Mononuclear cell (primary cell): Measurements from ENCODE around the gene PGBD5. TPM values are rescaled to one million over a fixed set of nuclear protein-coding genes. Genes with fewer than 3 reads are reported as not detected.

ENCODE experiments used
- H3K27me3 ChIP-seq: 2 replicates; pipeline ENCODE4 v1.6.0; 2011; ENCODE audit warnings: low read length, control low read depth; ENCODE audit not compliant: insufficient read depth
- H3K4me1 ChIP-seq: 2 replicates; pipeline ENCODE4 v1.5.1; 2011; ENCODE audit warnings: mild to moderate bottlenecking, low read length, control low read depth; ENCODE audit not compliant: insufficient read depth
- H3K4me3 ChIP-seq: 2 replicates; pipeline ENCODE4 v1.5.1; 2011; ENCODE audit warnings: mild to moderate bottlenecking, low read length, moderate library complexity
- H3K9me3 ChIP-seq: 2 replicates; pipeline ENCODE4 v1.5.1; 2011; ENCODE audit warnings: low read depth, mild to moderate bottlenecking, control low read depth, low read length
- total RNA-seq: library from RNA; depleted of rRNA; stranded (reverse); fragments of >200 nt; gene quantifications from one replicate; pipeline ENCODE4 v1.2.3, GENCODE V29; 2012

Gene PGBD5
- total RNA-seq, 1 donor: under 0.01 TPM

GRCh38 chr1:230342699-230343098 is 83.4 kb downstream of the PGBD5 start:
- Histone ChIP-seq H3K4me3 (no peak overlapping the region), H3K27me3 (no peaks in the 10 kb centered on the region), H3K4me1 (no peaks in the 10 kb centered on the region), H3K9me3 (no peaks in the 10 kb centered on the region)

DNA sequence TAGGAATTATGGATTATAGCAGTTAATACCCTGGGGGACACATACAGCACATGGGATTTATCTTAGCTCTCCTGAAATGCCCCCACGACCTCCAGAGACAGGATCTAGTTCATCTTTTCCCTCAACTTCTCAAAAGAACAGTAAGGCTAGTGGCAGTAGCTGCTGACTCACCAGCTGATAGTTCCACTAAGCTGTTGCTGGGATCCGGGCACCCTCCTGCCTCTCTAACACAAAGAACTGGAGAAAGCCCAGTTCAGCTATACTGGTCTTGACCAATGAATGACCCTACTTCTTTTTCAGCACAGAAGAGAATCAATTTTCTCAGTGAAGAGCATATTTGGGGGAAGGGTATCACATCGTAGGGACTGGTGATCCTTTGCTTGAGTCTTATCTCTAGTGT is 84.1 kb downstream of the PGBD5 start:
- no peaks in the 10 kb centered on the region for H3K27me3 ChIP-seq
- H3K9me3 ChIP-seq: no peaks in the 10 kb centered on the region
- H3K4me3 ChIP-seq: no peak overlapping the region
- no peaks in the 10 kb centered on the region for H3K4me1 ChIP-seq

DNA sequence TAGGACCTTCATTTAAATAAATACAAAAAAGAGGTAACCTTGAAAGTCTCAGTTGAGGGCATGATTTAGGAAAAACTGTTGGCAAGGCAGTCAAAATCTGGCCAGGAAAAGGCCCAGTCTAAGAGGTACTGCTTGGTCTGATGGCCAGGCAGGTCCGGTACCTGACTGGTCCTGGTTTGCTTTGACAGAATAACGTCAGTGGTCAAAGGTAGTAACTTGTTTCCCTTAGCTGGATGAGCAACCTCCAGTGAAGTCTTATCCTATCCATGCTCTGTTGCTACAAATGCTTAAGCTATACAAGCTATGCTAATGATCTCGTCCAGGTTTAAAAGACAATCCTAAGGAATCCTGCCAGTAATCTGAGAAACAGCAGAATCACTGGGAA is 85.0 kb downstream of the PGBD5 start:
- Histone ChIP-seq H3K27me3 (no peaks in the 10 kb centered on the region), H3K4me3 (no peak overlapping the region), H3K4me1 (no peaks in the 10 kb centered on the region), H3K9me3 (no peaks in the 10 kb centered on the region)

GRCh38 chr1:230340526-230341161 is 85.5 kb downstream of the PGBD5 start:
- H3K27me3 ChIP-seq: no peaks in the 10 kb centered on the region

GRCh38 chr1:230339033-230339432 is 87.1 kb downstream of the PGBD5 start:
- Histone ChIP-seq H3K27me3 (no peaks in the 10 kb centered on the region), H3K4me1 (no peaks in the 10 kb centered on the region), H3K9me3 (no peaks in the 10 kb centered on the region), H3K4me3 (no peak overlapping the region)

More at GRCh38 chr1:230340526-230341161, 85.5 kb downstream of the PGBD5 start:
- H3K9me3 ChIP-seq: no peaks in the 10 kb centered on the region
- H3K4me1 ChIP-seq: no peaks in the 10 kb centered on the region
- no peak overlapping the region for H3K4me3 ChIP-seq

DNA sequence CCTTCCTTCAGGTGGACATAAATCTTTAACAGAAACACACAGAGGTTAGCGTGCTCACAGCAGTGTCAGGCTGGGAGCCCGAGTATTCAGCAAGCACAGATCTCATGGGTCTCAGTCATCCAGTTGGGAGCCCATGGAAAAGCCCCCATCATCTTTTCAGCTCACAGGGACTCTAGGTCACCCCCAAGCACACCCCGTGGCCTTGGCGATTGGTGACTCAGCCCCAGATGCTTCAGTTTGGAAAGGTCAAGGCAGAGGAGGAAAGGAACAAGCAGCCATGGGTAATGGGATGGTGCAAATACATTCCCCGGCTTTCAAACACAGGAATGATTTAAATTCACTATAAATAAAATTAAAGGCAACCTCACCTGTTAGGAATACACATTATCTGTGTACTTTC is 88.9 kb downstream of the PGBD5 start:
- no peaks in the 10 kb centered on the region for H3K4me1 ChIP-seq
- H3K4me3 ChIP-seq: no peak overlapping the region
- no peaks in the 10 kb centered on the region for H3K27me3 ChIP-seq
- no peaks in the 10 kb centered on the region for H3K9me3 ChIP-seq

GRCh38 chr1:230335861-230336522 is 90.1 kb downstream of the PGBD5 start:
- Histone ChIP-seq H3K4me1 (no peaks in the 10 kb centered on the region), H3K9me3 (no peaks in the 10 kb centered on the region), H3K4me3 (no peak overlapping the region), H3K27me3 (no peaks in the 10 kb centered on the region)

GRCh38 chr1:230334447-230334837 is 91.7 kb downstream of the PGBD5 start:
- Histone ChIP-seq H3K4me3 (no peak overlapping the region), H3K27me3 (no peaks in the 10 kb centered on the region), H3K4me1 (no peaks in the 10 kb centered on the region), H3K9me3 (no peaks in the 10 kb centered on the region)

DNA sequence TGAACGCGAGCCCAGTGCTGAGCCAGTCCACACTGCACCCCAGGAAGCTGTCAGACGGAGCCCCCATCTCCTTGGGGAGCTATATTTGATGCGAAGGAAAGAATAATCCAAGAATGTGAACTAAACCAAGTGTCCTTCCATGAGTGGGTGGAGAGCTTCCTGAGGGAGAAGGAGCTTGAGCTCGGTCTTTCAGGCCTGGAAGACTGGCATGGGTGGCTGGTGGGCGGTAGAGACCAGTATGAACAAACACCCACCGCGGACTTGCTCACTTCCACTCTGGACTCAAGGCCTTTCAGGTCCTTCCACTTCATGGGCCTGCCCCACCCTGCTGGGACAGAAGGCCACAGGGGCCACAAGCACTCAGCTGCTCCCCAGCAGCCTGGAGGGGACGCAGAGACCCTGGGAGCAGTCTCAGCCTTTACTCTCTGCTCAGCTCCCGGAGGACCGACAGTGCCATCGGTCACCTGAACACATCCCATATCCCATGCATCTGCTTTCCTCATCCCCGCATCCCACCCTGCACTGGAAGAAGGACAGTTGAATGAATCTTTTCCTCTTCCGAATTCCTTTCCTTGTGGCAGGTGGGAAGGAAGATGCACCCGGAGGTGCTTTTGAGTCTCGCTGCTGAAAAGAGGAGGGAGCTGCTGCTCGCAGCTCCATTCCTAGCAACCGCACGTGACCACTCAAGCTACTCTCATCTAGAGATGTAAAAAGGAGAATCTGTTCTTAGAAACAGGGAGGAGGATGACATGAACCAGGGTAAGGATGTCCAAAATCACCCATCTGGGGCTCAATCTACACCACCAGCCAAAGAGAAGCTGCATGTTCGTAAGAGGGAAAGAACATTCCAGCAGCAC is 92.3 kb downstream of the PGBD5 start:
- Histone ChIP-seq H3K4me1 (no peaks in the 10 kb centered on the region), H3K4me3 (no peak overlapping the region), H3K27me3 (no peaks in the 10 kb centered on the region)

DNA sequence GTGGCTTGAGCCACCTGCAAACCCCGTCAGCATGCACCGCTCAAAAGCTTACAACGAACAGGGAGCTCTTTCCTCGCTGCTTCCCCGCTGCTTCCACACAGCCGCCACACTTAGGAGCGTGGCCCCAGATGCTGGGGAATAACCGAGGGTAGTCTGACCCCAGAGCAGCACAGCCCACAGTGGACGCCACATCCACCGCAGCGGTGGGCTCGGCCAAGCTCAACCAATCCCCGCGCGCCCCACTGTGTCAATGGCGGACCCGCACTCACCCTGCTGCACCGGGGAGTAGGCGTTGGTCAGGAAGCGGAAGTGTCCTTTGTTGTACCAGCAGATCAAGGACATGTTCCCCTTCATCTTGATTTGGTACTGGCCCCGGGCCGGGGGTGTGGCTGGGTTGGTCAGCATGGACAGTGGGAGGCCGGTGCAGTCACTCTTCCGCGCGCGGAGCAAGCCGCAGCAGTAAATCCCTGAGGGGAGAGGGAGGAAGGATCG is 93.5 kb downstream of the PGBD5 start:
- H3K27me3 ChIP-seq: no peaks in the 10 kb centered on the region
- no peaks in the 10 kb centered on the region for H3K4me1 ChIP-seq
- no peak overlapping the region for H3K4me3 ChIP-seq
- H3K9me3 ChIP-seq: no peaks in the 10 kb centered on the region

More for the DNA sequence above, 92.3 kb downstream of the PGBD5 start:
- H3K9me3 ChIP-seq: no peaks in the 10 kb centered on the region

DNA sequence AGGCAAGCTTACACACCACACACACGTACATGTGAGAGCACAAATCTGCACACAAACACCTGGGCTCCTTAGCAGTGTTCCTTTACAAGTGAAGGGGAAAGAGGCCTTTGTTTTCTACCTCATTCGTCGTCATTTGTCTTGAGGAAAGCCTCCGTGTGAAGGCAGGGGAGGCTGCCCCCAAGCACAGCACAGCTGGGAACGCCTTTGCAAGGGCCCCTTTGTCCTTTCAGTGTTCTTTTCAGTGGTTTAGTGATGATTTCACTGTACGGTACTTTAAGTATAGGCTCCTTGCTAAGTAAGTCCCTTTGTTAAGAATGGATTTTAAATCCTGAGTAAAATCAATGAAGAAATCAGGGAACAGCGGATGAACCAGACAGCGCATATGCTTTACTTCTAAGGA is 94.1 kb downstream of the PGBD5 start:
- H3K4me3 ChIP-seq: no peak overlapping the region
- H3K9me3 ChIP-seq: no peaks in the 10 kb centered on the region
- no peaks in the 10 kb centered on the region for H3K4me1 ChIP-seq
- no peaks in the 10 kb centered on the region for H3K27me3 ChIP-seq

- Histone ChIP-seq H3K27me3 (no peaks in the 10 kb centered on the region), H3K9me3 (no peaks in the 10 kb centered on the region), H3K4me1 (no peaks in the 10 kb centered on the region), H3K4me3 (no peak overlapping the region)
These were observed 96.0 kb downstream of the PGBD5 start for GRCh38 chr1:230330157-230330556.

DNA sequence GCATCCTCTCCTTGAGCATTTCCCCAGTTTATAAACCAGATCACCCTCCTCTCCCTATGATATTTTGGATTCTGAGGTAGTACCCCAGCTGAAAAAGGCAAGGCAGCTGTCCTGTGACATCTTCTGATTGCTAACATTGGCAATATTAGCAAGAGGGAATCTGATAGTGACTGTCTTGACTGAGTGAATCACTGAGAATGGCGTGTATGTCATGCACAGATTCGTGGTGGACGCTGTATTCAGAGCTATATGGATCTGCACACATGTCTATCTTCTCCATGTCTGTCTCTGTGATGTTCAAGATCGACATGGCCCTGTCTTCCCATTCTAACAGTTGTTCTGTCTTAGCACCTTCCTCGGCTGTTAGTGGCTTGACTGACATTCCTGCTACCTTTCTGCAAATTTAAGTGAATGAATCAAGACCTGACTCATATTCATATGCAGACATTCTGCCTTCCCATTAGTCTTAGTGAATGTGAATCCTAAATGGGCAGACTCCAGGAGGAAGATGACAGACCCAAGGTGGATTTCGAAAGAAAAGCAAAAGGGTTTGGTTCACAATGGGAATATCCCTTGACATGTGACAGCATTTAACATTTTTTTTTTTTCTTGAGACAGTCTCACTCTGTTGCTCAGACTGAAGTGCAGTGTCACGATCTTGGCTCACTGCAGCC is 97.7 kb downstream of the PGBD5 start:
- Histone ChIP-seq H3K27me3 (no peaks in the 10 kb centered on the region), H3K9me3 (no peaks in the 10 kb centered on the region), H3K4me3 (no peak overlapping the region), H3K4me1 (no peaks in the 10 kb centered on the region)

GRCh38 chr1:230327892-230328284 is 98.2 kb downstream of the PGBD5 start:
- Histone ChIP-seq H3K4me3 (no peak overlapping the region), H3K9me3 (no peaks in the 10 kb centered on the region), H3K4me1 (no peaks in the 10 kb centered on the region), H3K27me3 (no peaks in the 10 kb centered on the region)
